Measurements from ENCODE around the gene BRK1.
"Not testable (repeated sequence)": the region's sequence is repeated elsewhere in the genome, so short reads cannot be mapped to it uniquely, and the experiment has no call there.

BRK1 gene

DNA sequence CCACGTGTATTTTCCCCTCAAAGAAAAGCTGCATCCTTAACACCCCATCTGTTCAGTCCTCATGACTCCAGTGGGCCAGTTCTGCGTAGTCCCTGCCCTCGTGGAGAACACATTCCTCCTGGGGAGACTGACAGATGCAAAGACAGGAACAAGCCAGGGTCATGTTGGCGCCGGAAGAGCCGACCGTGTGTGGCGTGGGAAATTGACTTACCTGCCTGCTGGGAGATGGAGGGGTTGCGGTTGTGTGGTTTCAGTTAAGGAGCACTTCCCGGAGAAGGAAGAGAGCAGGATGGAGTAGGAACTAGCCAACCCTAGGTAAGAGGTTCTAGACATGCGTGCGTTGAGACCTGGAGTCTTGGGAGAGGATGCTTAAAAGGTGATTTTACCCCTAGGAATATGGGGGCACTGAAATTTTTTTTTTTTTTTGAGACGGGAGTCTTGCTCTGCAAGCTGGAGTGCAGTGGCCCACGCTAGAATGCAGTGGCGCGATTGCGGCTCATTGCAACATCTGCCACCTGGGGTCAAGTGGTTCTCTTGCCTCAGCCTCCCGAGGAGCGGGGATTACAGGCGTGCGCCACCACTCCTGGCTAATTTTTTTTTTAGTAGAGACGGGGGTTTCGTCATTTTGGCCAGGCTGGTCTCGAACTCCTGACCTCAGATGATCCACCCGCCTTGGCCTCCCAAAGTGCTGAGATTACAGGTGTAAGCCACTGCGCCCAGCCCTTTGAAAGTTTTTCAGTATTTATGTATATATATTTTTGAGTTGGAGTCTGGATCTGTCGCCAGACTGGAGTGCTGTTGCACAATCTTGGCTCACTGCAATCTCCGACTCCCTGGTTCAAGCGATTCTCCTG is 27.5 kb downstream of the BRK1 start:
- peaks cover 5% of the 10 kb centered on the region for H3K4me1 ChIP-seq (ENCODE audit: control insufficient read depth, insufficient read depth, low read length, poor library complexity, severe bottlenecking)
- H3K36me3 ChIP-seq (ENCODE audit: control insufficient read depth, insufficient read depth, low read length), result peaks cover 46% of the 10 kb centered on the region
- 90 to 94% methylated on average over 19 to 27 of the region's 29 CpGs for WGBS, 2 experiments (ENCODE audit: insufficient coverage in 2 of 2)
- H3K27ac ChIP-seq (ENCODE audit: low read depth, low read length, severe bottlenecking), result no peak overlapping the region
- H3K9me3 ChIP-seq (ENCODE audit: control insufficient read depth, low read length), result no peaks in the 10 kb centered on the region
- H3K4me3 ChIP-seq (ENCODE audit: extremely low read depth, insufficient read depth, low read length, poor library complexity, severe bottlenecking), result peak overlapping the region; percentile 65

- H3K9me3 ChIP-seq (ENCODE audit: control insufficient read depth, low read length), result no peaks in the 10 kb centered on the region
- no peak overlapping the region for H3K27ac ChIP-seq (ENCODE audit: low read depth, low read length, severe bottlenecking)
- peaks cover 67% of the 10 kb centered on the region for H3K36me3 ChIP-seq (ENCODE audit: control insufficient read depth, insufficient read depth, low read length)
- peaks cover 5% of the 10 kb centered on the region for H3K4me1 ChIP-seq (ENCODE audit: control insufficient read depth, insufficient read depth, low read length, poor library complexity, severe bottlenecking)
- 100% methylated on average over 1 of the region's 4 CpGs; no CpG with 5 or more reads in 1 of the 2 experiments for WGBS, 2 experiments (ENCODE audit: insufficient coverage in 2 of 2)
- H3K4me3 ChIP-seq (ENCODE audit: extremely low read depth, insufficient read depth, low read length, poor library complexity, severe bottlenecking), result no peak overlapping the region
Observed at GRCh38 chr3:10145685-10146084, 30.2 kb downstream of the BRK1 start.

DNA sequence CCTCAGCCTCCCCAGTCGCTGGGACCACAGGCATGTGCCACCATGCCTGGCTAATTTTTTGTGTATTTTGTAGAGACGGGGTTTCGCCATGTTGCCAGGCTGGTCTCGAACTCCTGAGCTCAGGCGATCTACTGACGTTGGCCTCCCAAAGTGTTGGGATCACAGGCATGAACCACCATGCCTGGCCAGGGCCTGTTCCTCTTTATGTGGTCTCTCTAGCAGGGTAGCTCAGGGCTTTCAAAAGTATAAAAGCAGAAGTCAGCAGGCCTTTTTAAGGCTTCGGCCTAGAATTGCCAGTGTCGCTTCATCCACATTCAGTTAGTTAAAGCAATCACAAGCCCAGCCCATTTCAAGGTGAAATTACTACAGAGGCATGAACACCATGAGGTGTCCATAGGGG is 33.8 kb downstream of the BRK1 start:
- no peak overlapping the region for H3K4me3 ChIP-seq (ENCODE audit: extremely low read depth, insufficient read depth, low read length, poor library complexity, severe bottlenecking)
- H3K27ac ChIP-seq (ENCODE audit: low read depth, low read length, severe bottlenecking), result no peak overlapping the region
- no peaks in the 10 kb centered on the region for H3K4me1 ChIP-seq (ENCODE audit: control insufficient read depth, insufficient read depth, low read length, poor library complexity, severe bottlenecking)
- H3K9me3 ChIP-seq (ENCODE audit: control insufficient read depth, low read length), result no peaks in the 10 kb centered on the region
- H3K36me3 ChIP-seq (ENCODE audit: control insufficient read depth, insufficient read depth, low read length), result peaks cover 69% of the 10 kb centered on the region
- 96 to 98% methylated on average over 6 to 7 of the region's 8 CpGs for WGBS, 2 experiments (ENCODE audit: insufficient coverage in 2 of 2)

DNA sequence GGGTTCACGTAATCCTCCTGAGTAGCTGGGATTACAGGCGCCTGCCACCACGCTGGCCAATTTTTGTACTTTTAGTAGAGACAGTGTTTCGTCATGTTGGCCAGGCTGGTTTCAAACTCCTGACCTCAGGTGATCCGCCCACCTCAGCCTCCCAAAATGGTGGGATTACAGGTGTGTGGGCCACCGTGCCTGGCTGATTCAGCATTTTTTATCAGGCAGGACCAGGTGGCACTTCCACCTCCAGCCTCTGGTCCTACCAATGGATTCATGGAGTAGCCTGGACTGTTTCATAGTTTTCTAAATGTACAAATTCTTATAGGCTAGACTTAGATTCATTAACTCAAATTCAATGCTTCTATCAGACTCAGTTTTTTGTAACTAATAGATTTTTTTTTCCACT is 35.5 kb downstream of the BRK1 start:
- Histone ChIP-seq H3K36me3 (ENCODE audit: control insufficient read depth, insufficient read depth, low read length) (peaks cover 59% of the 10 kb centered on the region), H3K27ac (ENCODE audit: low read depth, low read length, severe bottlenecking) (no peak overlapping the region), H3K4me1 (ENCODE audit: control insufficient read depth, insufficient read depth, low read length, poor library complexity, severe bottlenecking) (no peaks in the 10 kb centered on the region), H3K9me3 (ENCODE audit: control insufficient read depth, low read length) (no peaks in the 10 kb centered on the region), H3K4me3 (ENCODE audit: extremely low read depth, insufficient read depth, low read length, poor library complexity, severe bottlenecking) (no peak overlapping the region)
- WGBS, 2 experiments (ENCODE audit: insufficient coverage in 2 of 2), result 82 to 92% methylated on average over 5 of the region's 6 CpGs

DNA sequence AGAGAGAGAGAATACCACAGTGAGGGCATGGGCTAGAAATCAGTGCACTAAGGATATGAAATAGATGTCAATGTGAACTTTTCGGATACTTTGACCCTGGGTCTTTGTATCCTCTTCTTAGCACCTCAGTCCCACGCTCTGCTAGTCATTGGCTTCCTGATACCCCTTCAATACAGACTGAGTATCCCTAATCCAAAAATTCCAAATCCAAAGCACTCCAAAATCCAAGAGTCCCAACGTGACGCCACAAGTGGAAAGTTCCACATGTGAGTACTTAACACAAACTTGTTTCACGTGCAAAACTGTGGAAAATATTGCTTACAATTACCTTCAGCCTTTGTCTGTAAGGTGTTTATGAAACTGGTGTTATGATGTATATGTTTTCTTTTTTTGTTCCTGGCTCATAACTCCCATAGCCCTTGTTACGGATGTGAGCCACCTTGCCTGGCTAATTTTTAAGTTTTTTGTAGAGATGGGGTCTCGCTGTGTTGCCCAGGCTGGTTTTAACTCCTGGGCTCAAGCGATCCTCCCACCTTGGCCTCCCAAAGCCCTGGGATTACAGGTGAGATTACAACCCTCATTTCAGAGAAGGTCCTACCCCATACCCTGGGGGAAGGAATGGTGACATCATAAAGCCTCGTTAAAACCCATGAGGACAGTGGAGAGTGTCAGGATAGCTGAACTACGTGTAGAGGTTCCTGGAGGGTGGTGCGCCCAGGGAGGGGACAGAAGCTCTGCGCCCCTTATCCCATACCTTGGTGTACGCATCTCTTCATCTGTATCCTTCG is 39.1 kb downstream of the BRK1 start:
- Histone ChIP-seq H3K27ac (ENCODE audit: low read depth, low read length, severe bottlenecking) (no peak overlapping the region), H3K9me3 (ENCODE audit: control insufficient read depth, low read length) (no peaks in the 10 kb centered on the region), H3K4me1 (ENCODE audit: control insufficient read depth, insufficient read depth, low read length, poor library complexity, severe bottlenecking) (no peaks in the 10 kb centered on the region), H3K4me3 (ENCODE audit: extremely low read depth, insufficient read depth, low read length, poor library complexity, severe bottlenecking) (no peak overlapping the region), H3K36me3 (ENCODE audit: control insufficient read depth, insufficient read depth, low read length) (peaks cover 32% of the 10 kb centered on the region)
- WGBS, 2 experiments (ENCODE audit: insufficient coverage in 2 of 2), result 96 to 97% methylated on average over 8 to 10 of the region's 14 CpGs

DNA sequence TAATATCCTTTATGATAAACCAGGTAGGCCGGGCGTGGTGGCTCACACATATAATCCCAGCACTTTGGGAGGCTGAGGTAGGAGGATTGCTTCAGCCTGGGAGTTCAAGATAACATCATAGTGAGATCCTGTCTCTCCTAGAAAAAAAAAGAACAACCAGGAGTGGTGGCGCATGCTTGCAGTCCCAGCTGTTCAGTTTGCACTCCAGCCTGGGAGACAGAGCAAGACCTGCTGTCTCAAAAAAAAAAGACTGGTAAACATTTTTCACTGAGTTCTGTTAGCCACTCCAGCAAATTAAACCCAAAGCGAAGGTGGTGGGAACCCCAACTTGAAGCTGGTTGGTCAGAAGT is 39.6 kb downstream of the BRK1 start:
- Histone ChIP-seq H3K36me3 (ENCODE audit: control insufficient read depth, insufficient read depth, low read length) (peaks cover 26% of the 10 kb centered on the region), H3K9me3 (ENCODE audit: control insufficient read depth, low read length) (no peaks in the 10 kb centered on the region), H3K4me3 (ENCODE audit: extremely low read depth, insufficient read depth, low read length, poor library complexity, severe bottlenecking) (no peak overlapping the region), H3K27ac (ENCODE audit: low read depth, low read length, severe bottlenecking) (peak overlapping the region; percentile 43), H3K4me1 (ENCODE audit: control insufficient read depth, insufficient read depth, low read length, poor library complexity, severe bottlenecking) (no peaks in the 10 kb centered on the region)
- WGBS, 2 experiments (ENCODE audit: insufficient coverage in 2 of 2), result 100% methylated on average over 2 of the region's 4 CpGs

- 83 to 97% methylated on average over 2 to 3 of the region's 4 CpGs for WGBS, 2 experiments (ENCODE audit: insufficient coverage in 2 of 2)
Observed at GRCh38 chr3:10155658-10156057, 40.2 kb downstream of the BRK1 start.

DNA sequence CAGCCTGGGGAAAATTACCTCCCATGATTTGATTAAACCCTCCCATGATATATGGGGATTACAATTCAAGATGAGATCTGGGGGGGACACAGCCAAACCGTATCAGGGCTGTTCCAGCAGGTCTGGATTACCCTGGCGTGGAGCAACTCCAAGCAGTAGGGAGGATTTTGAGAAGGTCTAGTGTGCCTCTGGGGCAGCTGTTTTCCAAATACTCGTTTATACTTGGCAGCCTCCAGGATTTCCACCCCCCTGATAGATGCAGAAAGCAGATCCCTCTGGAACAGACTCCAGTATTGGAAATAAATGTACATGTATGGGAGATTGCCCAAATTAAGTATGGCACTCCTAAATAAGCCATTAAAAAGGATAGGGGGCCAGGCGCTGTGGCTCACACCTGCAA is 41.6 kb downstream of the BRK1 start:
- no peaks in the 10 kb centered on the region for H3K4me1 ChIP-seq (ENCODE audit: control insufficient read depth, insufficient read depth, low read length, poor library complexity, severe bottlenecking)
- 97 to 100% methylated on average over 2 to 3 of the region's 4 CpGs for WGBS, 2 experiments (ENCODE audit: insufficient coverage in 2 of 2)
- no peaks in the 10 kb centered on the region for H3K9me3 ChIP-seq (ENCODE audit: control insufficient read depth, low read length)
- no peak overlapping the region for H3K4me3 ChIP-seq (ENCODE audit: extremely low read depth, insufficient read depth, low read length, poor library complexity, severe bottlenecking)
- peaks cover 9% of the 10 kb centered on the region for H3K36me3 ChIP-seq (ENCODE audit: control insufficient read depth, insufficient read depth, low read length)
- H3K27ac ChIP-seq (ENCODE audit: low read depth, low read length, severe bottlenecking), result no peak overlapping the region

More at GRCh38 chr3:10155658-10156057, 40.2 kb downstream of the BRK1 start:
- no peaks in the 10 kb centered on the region for H3K9me3 ChIP-seq (ENCODE audit: control insufficient read depth, low read length)
- H3K27ac ChIP-seq (ENCODE audit: low read depth, low read length, severe bottlenecking), result no peak overlapping the region
- H3K36me3 ChIP-seq (ENCODE audit: control insufficient read depth, insufficient read depth, low read length), result peaks cover 20% of the 10 kb centered on the region
- H3K4me3 ChIP-seq (ENCODE audit: extremely low read depth, insufficient read depth, low read length, poor library complexity, severe bottlenecking), result no peak overlapping the region
- no peaks in the 10 kb centered on the region for H3K4me1 ChIP-seq (ENCODE audit: control insufficient read depth, insufficient read depth, low read length, poor library complexity, severe bottlenecking)

DNA sequence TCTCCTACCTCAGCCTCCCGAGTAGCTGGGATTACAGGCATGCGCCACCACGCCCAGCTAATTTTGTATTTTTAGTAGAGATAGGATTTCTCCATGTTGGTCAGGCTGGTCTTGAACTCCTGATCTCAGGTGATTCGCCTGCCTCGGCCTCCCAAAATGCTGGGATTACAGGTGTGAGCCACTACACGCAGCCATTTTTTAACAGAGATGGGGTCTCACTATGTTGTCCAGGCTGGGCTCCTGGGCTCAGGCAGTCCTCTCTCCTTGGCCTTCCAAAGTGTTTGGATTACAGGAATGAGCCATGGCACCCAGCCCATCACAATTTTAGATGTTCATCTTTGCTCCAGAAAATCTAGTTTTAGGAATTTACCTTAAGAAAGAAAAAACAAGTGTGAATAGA is 43.1 kb downstream of the BRK1 start:
- not testable (repeated sequence) for H3K36me3 ChIP-seq (ENCODE audit: control insufficient read depth, insufficient read depth, low read length); H3K27ac ChIP-seq (ENCODE audit: low read depth, low read length, severe bottlenecking); H3K4me1 ChIP-seq (ENCODE audit: control insufficient read depth, insufficient read depth, low read length, poor library complexity, severe bottlenecking); H3K9me3 ChIP-seq (ENCODE audit: control insufficient read depth, low read length); H3K4me3 ChIP-seq (ENCODE audit: extremely low read depth, insufficient read depth, low read length, poor library complexity, severe bottlenecking)
- 87 to 89% methylated on average over 3 to 6 of the region's 6 CpGs for WGBS, 2 experiments (ENCODE audit: insufficient coverage in 2 of 2)

DNA sequence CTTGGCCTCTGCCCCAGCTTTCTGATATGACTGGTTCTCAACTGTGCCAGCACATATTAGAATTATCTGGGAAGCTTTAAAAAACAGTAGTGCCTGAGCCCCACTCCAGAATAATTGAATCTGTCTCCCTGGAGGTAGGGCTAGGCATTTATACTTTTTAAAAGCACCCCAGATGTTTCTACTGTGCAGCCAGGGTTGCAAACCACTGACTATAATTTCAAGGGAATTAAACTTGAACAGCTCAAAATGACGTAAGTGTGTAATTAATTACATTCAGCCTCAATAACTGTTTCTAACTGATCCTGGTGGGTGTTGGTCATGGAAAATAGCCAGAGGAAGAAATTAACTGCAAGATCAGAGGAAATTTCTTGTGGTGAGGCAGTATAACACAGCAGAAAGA is 44.9 kb downstream of the BRK1 start:
- no CpG with 5 or more reads among the region's 1 CpG for WGBS, 2 experiments (ENCODE audit: insufficient coverage in 2 of 2)
- H3K4me3 ChIP-seq (ENCODE audit: extremely low read depth, insufficient read depth, low read length, poor library complexity, severe bottlenecking), result no peak overlapping the region
- peaks cover 2% of the 10 kb centered on the region for H3K36me3 ChIP-seq (ENCODE audit: control insufficient read depth, insufficient read depth, low read length)
- H3K27ac ChIP-seq (ENCODE audit: low read depth, low read length, severe bottlenecking), result no peak overlapping the region
- no peaks in the 10 kb centered on the region for H3K4me1 ChIP-seq (ENCODE audit: control insufficient read depth, insufficient read depth, low read length, poor library complexity, severe bottlenecking)
- no peaks in the 10 kb centered on the region for H3K9me3 ChIP-seq (ENCODE audit: control insufficient read depth, low read length)

DNA sequence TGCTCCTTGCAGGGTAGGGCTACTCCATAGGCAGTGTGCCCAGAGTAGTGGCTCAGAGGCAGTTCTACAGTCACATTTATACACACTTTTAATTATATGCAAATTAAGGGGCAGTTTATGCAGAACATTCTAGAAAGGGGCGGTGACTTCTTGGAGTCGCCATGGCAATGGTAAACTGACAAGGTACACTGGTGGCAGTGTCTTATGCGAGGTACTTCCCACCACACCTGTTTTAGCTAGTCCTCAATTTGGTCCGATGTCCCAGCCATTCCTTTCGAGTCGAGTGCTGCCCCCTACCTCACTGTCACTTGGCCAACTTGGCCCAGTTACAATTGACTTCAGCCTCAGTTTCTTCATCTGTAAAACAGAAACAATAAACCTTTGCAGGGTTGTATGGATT is 45.5 kb downstream of the BRK1 start:
- Histone ChIP-seq H3K4me3 (ENCODE audit: extremely low read depth, insufficient read depth, low read length, poor library complexity, severe bottlenecking) (no peak overlapping the region), H3K9me3 (ENCODE audit: control insufficient read depth, low read length) (no peaks in the 10 kb centered on the region), H3K4me1 (ENCODE audit: control insufficient read depth, insufficient read depth, low read length, poor library complexity, severe bottlenecking) (no peaks in the 10 kb centered on the region), H3K27ac (ENCODE audit: low read depth, low read length, severe bottlenecking) (no peak overlapping the region), H3K36me3 (ENCODE audit: control insufficient read depth, insufficient read depth, low read length) (no peaks in the 10 kb centered on the region)
- WGBS, 2 experiments (ENCODE audit: insufficient coverage in 2 of 2), result 93 to 96% methylated on average over 4 to 5 of the region's 6 CpGs
